ENCODE data around the gene FTO.

DNA sequence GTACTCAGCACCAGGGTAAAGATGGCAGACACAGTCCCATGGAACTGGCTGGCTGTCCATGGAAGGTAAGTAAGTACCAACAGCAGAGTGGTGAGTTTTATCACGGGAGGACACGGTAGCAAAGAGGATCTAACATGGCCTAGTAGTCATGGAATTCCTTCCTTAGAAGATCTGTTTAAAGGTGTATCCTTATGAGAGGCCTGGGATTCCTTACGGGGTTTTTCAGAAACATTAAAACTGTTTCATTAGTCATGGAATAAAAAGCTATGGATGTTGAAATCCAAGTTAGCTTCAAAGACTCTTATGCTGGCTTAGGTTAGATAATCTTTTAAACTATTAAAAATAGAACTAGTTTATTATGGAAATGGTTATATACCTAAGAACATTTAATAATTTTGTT is 7.4 kb downstream of the FTO start:
- no peak for TF ChIP-seq TCF12 (IDR thresholded peaks at IDR 0.05)
- TF ChIP-seq TCF12 (CRISPR knock-in tag; IDR thresholded peaks at IDR 0.05) = no peak
- TF ChIP-seq, protein P1, sequence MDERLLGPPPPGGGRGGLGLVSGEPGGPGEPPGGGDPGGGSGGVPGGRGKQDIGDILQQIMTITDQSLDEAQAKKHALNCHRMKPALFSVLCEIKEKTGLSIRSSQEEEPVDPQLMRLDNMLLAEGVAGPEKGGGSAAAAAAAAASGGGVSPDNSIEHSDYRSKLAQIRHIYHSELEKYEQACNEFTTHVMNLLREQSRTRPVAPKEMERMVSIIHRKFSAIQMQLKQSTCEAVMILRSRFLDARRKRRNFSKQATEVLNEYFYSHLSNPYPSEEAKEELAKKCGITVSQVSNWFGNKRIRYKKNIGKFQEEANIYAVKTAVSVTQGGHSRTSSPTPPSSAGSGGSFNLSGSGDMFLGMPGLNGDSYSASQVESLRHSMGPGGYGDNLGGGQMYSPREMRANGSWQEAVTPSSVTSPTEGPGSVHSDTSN (CRISPR knock-in tag; IDR thresholded peaks at IDR 0.05) = no peak
- TF ChIP-seq, protein P2, sequence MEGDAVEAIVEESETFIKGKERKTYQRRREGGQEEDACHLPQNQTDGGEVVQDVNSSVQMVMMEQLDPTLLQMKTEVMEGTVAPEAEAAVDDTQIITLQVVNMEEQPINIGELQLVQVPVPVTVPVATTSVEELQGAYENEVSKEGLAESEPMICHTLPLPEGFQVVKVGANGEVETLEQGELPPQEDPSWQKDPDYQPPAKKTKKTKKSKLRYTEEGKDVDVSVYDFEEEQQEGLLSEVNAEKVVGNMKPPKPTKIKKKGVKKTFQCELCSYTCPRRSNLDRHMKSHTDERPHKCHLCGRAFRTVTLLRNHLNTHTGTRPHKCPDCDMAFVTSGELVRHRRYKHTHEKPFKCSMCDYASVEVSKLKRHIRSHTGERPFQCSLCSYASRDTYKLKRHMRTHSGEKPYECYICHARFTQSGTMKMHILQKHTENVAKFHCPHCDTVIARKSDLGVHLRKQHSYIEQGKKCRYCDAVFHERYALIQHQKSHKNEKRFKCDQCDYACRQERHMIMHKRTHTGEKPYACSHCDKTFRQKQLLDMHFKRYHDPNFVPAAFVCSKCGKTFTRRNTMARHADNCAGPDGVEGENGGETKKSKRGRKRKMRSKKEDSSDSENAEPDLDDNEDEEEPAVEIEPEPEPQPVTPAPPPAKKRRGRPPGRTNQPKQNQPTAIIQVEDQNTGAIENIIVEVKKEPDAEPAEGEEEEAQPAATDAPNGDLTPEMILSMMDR (CRISPR knock-in tag; IDR thresholded peaks at IDR 0.05) = no peak
- no peak for TF ChIP-seq SIN3A (IDR thresholded peaks at IDR 0.05; ENCODE audit: borderline replicate concordance, low read depth, low read length)
- TF ChIP-seq ZNF20 (CRISPR knock-in tag; IDR thresholded peaks at IDR 0.05) = no peak
- no peak for TF ChIP-seq ZNF772 (CRISPR knock-in tag; IDR thresholded peaks at IDR 0.05)
- TF ChIP-seq, protein P3, sequence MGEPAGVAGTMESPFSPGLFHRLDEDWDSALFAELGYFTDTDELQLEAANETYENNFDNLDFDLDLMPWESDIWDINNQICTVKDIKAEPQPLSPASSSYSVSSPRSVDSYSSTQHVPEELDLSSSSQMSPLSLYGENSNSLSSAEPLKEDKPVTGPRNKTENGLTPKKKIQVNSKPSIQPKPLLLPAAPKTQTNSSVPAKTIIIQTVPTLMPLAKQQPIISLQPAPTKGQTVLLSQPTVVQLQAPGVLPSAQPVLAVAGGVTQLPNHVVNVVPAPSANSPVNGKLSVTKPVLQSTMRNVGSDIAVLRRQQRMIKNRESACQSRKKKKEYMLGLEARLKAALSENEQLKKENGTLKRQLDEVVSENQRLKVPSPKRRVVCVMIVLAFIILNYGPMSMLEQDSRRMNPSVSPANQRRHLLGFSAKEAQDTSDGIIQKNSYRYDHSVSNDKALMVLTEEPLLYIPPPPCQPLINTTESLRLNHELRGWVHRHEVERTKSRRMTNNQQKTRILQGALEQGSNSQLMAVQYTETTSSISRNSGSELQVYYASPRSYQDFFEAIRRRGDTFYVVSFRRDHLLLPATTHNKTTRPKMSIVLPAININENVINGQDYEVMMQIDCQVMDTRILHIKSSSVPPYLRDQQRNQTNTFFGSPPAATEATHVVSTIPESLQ (CRISPR knock-in tag; conservative IDR thresholded peaks at IDR 0.05) = no peak
- TF ChIP-seq CBFB (CRISPR knock-in tag; IDR thresholded peaks at IDR 0.05) = no peak
